Keratinocyte (primary cell): Measurements from ENCODE around the gene ITPK1. TPM values are rescaled to one million over a fixed set of nuclear protein-coding genes. Genes with fewer than 3 reads are reported as not detected.

Experiments used
- DNase-seq: peaks from one replicate; pipeline ENCODE4 v3.0.0-alpha.2; 2011; ENCODE audit warnings: low read depth, missing footprints, low spot score
- FAIRE-seq: peaks from 2 replicates; lab custom pipeline; 2011; peaks lifted over from hg19 to GRCh38; lab: Jason Lieb, UNC
- H2AFZ ChIP-seq: 2 replicates; pipeline ENCODE4 v1.6.0; 2012; ENCODE audit warnings: low read length, control low read depth, inconsistent platforms; ENCODE audit not compliant: control insufficient read depth
- H3K27ac ChIP-seq: 2 replicates; pipeline ENCODE4 v1.5.1; 2011; ENCODE audit warnings: low read length; ENCODE audit not compliant: control insufficient read depth, insufficient read depth
- H3K27me3 ChIP-seq: 3 replicates; pipeline ENCODE4 v1.6.0; 2011; ENCODE audit warnings: low read length; ENCODE audit not compliant: control insufficient read depth, insufficient read depth; ENCODE audit errors: extremely low read depth
- H3K36me3 ChIP-seq, 2 experiments: 2 replicates in 1 of 2; 3 replicates in 1 of 2; pipeline ENCODE4 v1.5.1; 2011; ENCODE audit warnings: low read length in 2 of 2, mild to moderate bottlenecking in 1 of 2; ENCODE audit not compliant: control insufficient read depth in 2 of 2, insufficient read depth in 2 of 2; ENCODE audit errors: extremely low read depth in 1 of 2
- H3K4me1 ChIP-seq: 3 replicates; pipeline ENCODE4 v1.5.1; 2011; ENCODE audit warnings: low read length; ENCODE audit not compliant: control insufficient read depth, insufficient read depth; ENCODE audit errors: extremely low read depth
- H3K4me2 ChIP-seq: 3 replicates; pipeline ENCODE4 v1.6.0; 2011; ENCODE audit warnings: low read depth, low read length; ENCODE audit not compliant: control insufficient read depth, insufficient read depth; ENCODE audit errors: extremely low read depth
- H3K4me3 ChIP-seq, 3 experiments: fragments of 200-600 bp in 1 of 3; sonication (generic) in 1 of 3; 2 replicates in 2 of 3; 3 replicates in 1 of 3; pipeline ENCODE4 v1.5.1; 2011 to 2016; ENCODE audit warnings: low read length in 3 of 3, mild to moderate bottlenecking in 3 of 3, control low read depth in 2 of 3, inconsistent platforms in 1 of 3, low read depth in 1 of 3, mixed read lengths in 1 of 3, mixed run types in 1 of 3, moderate library complexity in 1 of 3; ENCODE audit not compliant: control insufficient read depth in 2 of 3, insufficient read depth in 2 of 3; ENCODE audit errors: extremely low read depth in 1 of 3
- H3K79me2 ChIP-seq: 2 replicates; pipeline ENCODE4 v1.6.0; 2012; ENCODE audit warnings: low read length; ENCODE audit not compliant: control insufficient read depth, insufficient read depth
- H3K9ac ChIP-seq: 3 replicates; pipeline ENCODE4 v1.6.0; 2011; ENCODE audit warnings: low read length; ENCODE audit not compliant: control insufficient read depth, insufficient read depth; ENCODE audit errors: extremely low read depth
- H3K9me1 ChIP-seq: 3 replicates; pipeline ENCODE4 v1.6.0; 2011; ENCODE audit warnings: low read length; ENCODE audit not compliant: control insufficient read depth, insufficient read depth; ENCODE audit errors: extremely low read depth
- H3K9me3 ChIP-seq: 2 replicates; pipeline ENCODE4 v1.5.1; 2012; ENCODE audit warnings: low read depth, low read length; ENCODE audit not compliant: control insufficient read depth
- H4K20me1 ChIP-seq: 3 replicates; pipeline ENCODE4 v1.6.0; 2011; ENCODE audit warnings: low read length; ENCODE audit not compliant: control insufficient read depth, insufficient read depth; ENCODE audit errors: extremely low read depth
- CTCF ChIP-seq, 3 experiments: IDR thresholded peaks in 1 of 3; conservative IDR thresholded peaks in 1 of 3; optimal IDR thresholded peaks in 1 of 3; 2 replicates in 2 of 3; 3 replicates in 1 of 3; pipeline versions ENCODE3 to v1.5.1; 2011; ENCODE audit warnings: low read length in 3 of 3, mild to moderate bottlenecking in 3 of 3, moderate library complexity in 2 of 3, control low read depth in 1 of 3, inconsistent platforms in 1 of 3; ENCODE audit not compliant: insufficient read depth in 2 of 3; ENCODE audit errors: extremely low read depth in 1 of 3
- EZH2 ChIP-seq: IDR thresholded peaks from one replicate; pipeline ENCODE4 v1.6.1; 2012; ENCODE audit warnings: inconsistent platforms, mild to moderate bottlenecking, low read length, moderate library complexity
- dilution Hi-C: fragments of 300-500 bp; cut with MboI; formaldehyde crosslinking; loops from one replicate; pipeline ENCODE4 v1.7.0; 2020; ENCODE audit warnings: low sequenced_read_pairs; ENCODE audit not compliant: extremely low pct_ligation_motif_present
- polyA plus RNA-seq, 5 experiments: library from polyadenylated mRNA; depleted of rRNA in 3 of 5; stranded (reverse) in 3 of 5; stranded (forward) in 1 of 5; unstranded in 1 of 5; fragments of >200 nt; gene quantifications; 1 replicate in 1 of 5; 2 replicates in 3 of 5; 3 replicates in 1 of 5; pipeline versions ENCODE4 v1.2.1 to v1.2.3, GENCODE V29; 2011 to 2012; ENCODE audit warnings: missing spikeins in 2 of 5, low read depth in 1 of 5, low replicate concordance in 1 of 5

The ITPK1 gene
- polyA plus RNA-seq, 1 donor (not counting 4 experiments of a cell fraction or from before 2014, with no cell fraction given): 67.8 TPM

DNA sequence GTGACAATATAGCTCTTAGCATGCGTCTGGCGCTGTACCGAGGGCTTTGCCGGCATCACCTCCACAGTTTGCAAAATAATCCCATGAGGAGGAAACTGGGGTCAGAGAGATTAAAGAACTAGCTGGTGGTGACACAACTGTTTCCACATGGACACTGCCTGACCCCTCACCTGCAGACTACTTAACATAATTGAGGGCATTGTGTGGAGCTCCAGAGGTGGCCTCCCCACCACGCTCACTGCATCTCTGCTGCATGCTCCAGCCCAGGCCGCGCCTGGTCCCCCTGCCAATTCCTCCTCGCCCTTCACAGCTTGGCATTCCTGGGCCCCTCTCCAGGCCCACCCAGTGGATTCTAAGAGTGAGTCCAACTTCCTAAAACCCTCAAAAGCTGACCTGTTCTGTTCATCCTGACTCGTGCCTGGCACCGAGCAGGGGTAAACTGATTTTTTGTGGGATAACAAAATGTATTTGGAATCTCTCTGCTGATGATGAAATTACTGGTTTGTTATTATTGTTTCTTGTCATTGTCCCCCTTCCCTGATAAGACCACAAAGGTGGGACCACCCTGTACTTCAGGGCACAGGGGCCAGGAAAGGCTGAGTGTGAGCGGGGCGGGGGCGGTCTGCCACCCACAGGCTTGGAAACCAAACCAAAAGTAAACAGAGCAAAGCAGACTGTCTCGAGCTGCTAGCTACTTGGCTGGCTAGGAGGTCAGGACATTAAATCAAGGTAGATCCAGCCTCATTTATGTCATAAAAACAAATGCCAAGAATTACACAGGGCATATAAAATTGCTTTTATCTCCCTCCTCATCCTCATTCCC is 152.2 kb downstream of the ITPK1 start:
- Histone ChIP-seq H3K36me3 (peaks cover 2 to 17% of the 10 kb centered on the region in 2 experiments), H3K4me3 (no peak overlapping the region), H3K4me2 (no peak overlapping the region), H3K9me3 (no peaks in the 10 kb centered on the region), H3K27ac (no peak overlapping the region), H3K79me2 (peaks cover 19% of the 10 kb centered on the region), H3K9ac (no peak overlapping the region), H3K9me1 (no peaks in the 10 kb centered on the region), H3K27me3 (no peaks in the 10 kb centered on the region), H4K20me1 (peaks cover 5% of the 10 kb centered on the region), H2AFZ (no peak overlapping the region), H3K4me1 (peaks cover 19% of the 10 kb centered on the region)
- no peak for FAIRE-seq
- TF ChIP-seq EZH2: no peak
- TF ChIP-seq CTCF (optimal IDR thresholded peaks at IDR 0.05 in 1 of 3, IDR thresholded peaks at IDR 0.05 in 1 of 3, conservative IDR thresholded peaks at IDR 0.05 in 1 of 3; ENCODE audit: extremely low read depth in 1 of 3, insufficient read depth in 2 of 3, low read length in 3 of 3): no peak
- dilution Hi-C loops: no loop called here
- DNase-seq: no peak

DNA sequence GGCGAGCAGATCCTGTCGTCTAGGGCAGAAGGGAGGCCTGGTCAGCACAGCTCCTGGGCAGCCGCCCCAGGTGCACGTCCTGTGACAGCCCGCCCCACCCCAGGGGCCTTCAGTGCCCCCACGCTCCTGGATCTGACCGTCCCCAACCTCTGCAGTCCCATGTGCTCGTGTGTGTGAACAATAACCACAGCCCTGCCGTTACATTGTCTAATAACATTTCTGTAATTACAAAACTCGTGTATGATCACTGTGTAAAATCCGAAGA is 153.0 kb downstream of the ITPK1 start:
- TF ChIP-seq CTCF (optimal IDR thresholded peaks at IDR 0.05 in 1 of 3, IDR thresholded peaks at IDR 0.05 in 1 of 3, conservative IDR thresholded peaks at IDR 0.05 in 1 of 3; ENCODE audit: extremely low read depth in 1 of 3, insufficient read depth in 2 of 3, low read length in 3 of 3) (no peak), EZH2 (no peak)
- peaks cover 19% of the 10 kb centered on the region for H3K4me1 ChIP-seq
- no peaks in the 10 kb centered on the region for H3K9me1 ChIP-seq
- dilution Hi-C loops: no loop called here
- no peak for DNase-seq
- peaks cover 3% of the 10 kb centered on the region for H4K20me1 ChIP-seq
- no peaks in the 10 kb centered on the region for H3K9me3 ChIP-seq
- H3K27me3 ChIP-seq: no peaks in the 10 kb centered on the region
- H2AFZ ChIP-seq: no peak overlapping the region
- H3K27ac ChIP-seq: no peak overlapping the region
- no peak overlapping the region for H3K4me2 ChIP-seq
- no peak overlapping the region for H3K9ac ChIP-seq
- FAIRE-seq: no peak
- H3K4me3 ChIP-seq: no peak overlapping the region
- H3K36me3 ChIP-seq: peaks cover 7 to 20% of the 10 kb centered on the region in 2 experiments
- peaks cover 16% of the 10 kb centered on the region for H3K79me2 ChIP-seq
